ENCODE results near the gene BCL7C. TPM values are rescaled to one million over a fixed set of nuclear protein-coding genes. Genes with fewer than 3 reads are reported as not detected.

The BCL7C gene
- polyA plus RNA-seq, 1 donor from 2014 or later = 39.2 TPM

- Histone ChIP-seq H3K79me2 (replicated peaks; ENCODE audit: insufficient read depth, low read length) (no peaks in the 10 kb centered on the region), H3K9me2 (ENCODE audit: insufficient read depth, low read length) (no peaks in the 10 kb centered on the region), H3K4me3 (ENCODE audit: low read length) (no peak overlapping the region), H4K20me1 (ENCODE audit: insufficient read depth) (no peaks in the 10 kb centered on the region), H2AFZ (ENCODE audit: low read depth, low read length) (no peak overlapping the region), H3K9me3 (ENCODE audit: low read length) (no peaks in the 10 kb centered on the region), H3K4me2 (ENCODE audit: low read length) (no peak overlapping the region), H3K27me3 (ENCODE audit: insufficient read depth, low read depth, low read length) (no peaks in the 10 kb centered on the region), H3K9ac (ENCODE audit: low read length) (no peak overlapping the region), H3F3A (ENCODE audit: insufficient read depth, low read length, poor library complexity, severe bottlenecking) (no peaks in the 10 kb centered on the region), H3K36me3 (ENCODE audit: insufficient read depth, low read length) (no peaks in the 10 kb centered on the region), H3K27ac (ENCODE audit: low read length) (no peak overlapping the region)
- TF ChIP-seq TAF1 (IDR thresholded peaks at IDR 0.05; ENCODE audit: low read depth) = no peak
- no peak for TF ChIP-seq RAD21 (conservative IDR thresholded peaks at IDR 0.05)
- no peak for TF ChIP-seq MXI1 (conservative IDR thresholded peaks at IDR 0.05; ENCODE audit: poor library complexity, severe bottlenecking)
- no peak for TF ChIP-seq CTCF (IDR thresholded peaks at IDR 0.05; ENCODE audit: poor library complexity, severe bottlenecking)
- TF ChIP-seq POLR2AphosphoS5 (IDR thresholded peaks at IDR 0.05) = no peak
- TF ChIP-seq EZH2 (IDR thresholded peaks at IDR 0.05; ENCODE audit: borderline replicate concordance, insufficient read depth, low read length, poor library complexity, severe bottlenecking) = no peak
- no peak for TF ChIP-seq SMC3 (conservative IDR thresholded peaks at IDR 0.05; ENCODE audit: poor library complexity)
- TF ChIP-seq EP300 (conservative IDR thresholded peaks at IDR 0.05; ENCODE audit: poor library complexity, severe bottlenecking) = no peak
- TF ChIP-seq REST (IDR thresholded peaks at IDR 0.05; ENCODE audit: borderline replicate concordance) = no peak
Measured at GRCh38 chr16:30867747-30868146, 26.1 kb downstream of the BCL7C start.

- no peaks in the 10 kb centered on the region for H4K20me1 ChIP-seq (ENCODE audit: insufficient read depth)
Measured at GRCh38 chr16:30866031-30866430, 27.8 kb downstream of the BCL7C start.

More at GRCh38 chr16:30866031-30866430, 27.8 kb downstream of the BCL7C start:
- Histone ChIP-seq H3K4me2 (ENCODE audit: low read length) (no peak overlapping the region), H3K9me3 (ENCODE audit: low read length) (no peaks in the 10 kb centered on the region), H2AFZ (ENCODE audit: low read depth, low read length) (no peak overlapping the region), H3K79me2 (replicated peaks; ENCODE audit: insufficient read depth, low read length) (no peaks in the 10 kb centered on the region), H3K4me3 (ENCODE audit: low read length) (no peak overlapping the region), H3K36me3 (ENCODE audit: insufficient read depth, low read length) (no peaks in the 10 kb centered on the region), H3F3A (ENCODE audit: insufficient read depth, low read length, poor library complexity, severe bottlenecking) (no peaks in the 10 kb centered on the region), H3K9me2 (ENCODE audit: insufficient read depth, low read length) (no peaks in the 10 kb centered on the region), H3K27ac (ENCODE audit: low read length) (no peak overlapping the region), H3K27me3 (ENCODE audit: insufficient read depth, low read depth, low read length) (no peaks in the 10 kb centered on the region), H3K9ac (ENCODE audit: low read length) (no peak overlapping the region)
- TF ChIP-seq MXI1 (conservative IDR thresholded peaks at IDR 0.05; ENCODE audit: poor library complexity, severe bottlenecking) (no peak), POLR2AphosphoS5 (IDR thresholded peaks at IDR 0.05) (no peak), CTCF (IDR thresholded peaks at IDR 0.05; ENCODE audit: poor library complexity, severe bottlenecking) (no peak), EP300 (conservative IDR thresholded peaks at IDR 0.05; ENCODE audit: poor library complexity, severe bottlenecking) (no peak), EZH2 (IDR thresholded peaks at IDR 0.05; ENCODE audit: borderline replicate concordance, insufficient read depth, low read length, poor library complexity, severe bottlenecking) (no peak), RAD21 (conservative IDR thresholded peaks at IDR 0.05) (no peak), REST (IDR thresholded peaks at IDR 0.05; ENCODE audit: borderline replicate concordance) (no peak), SMC3 (conservative IDR thresholded peaks at IDR 0.05; ENCODE audit: poor library complexity) (no peak), TAF1 (IDR thresholded peaks at IDR 0.05; ENCODE audit: low read depth) (no peak)

Measured in neural cell (in vitro differentiated cells).